GM18870 (cell line): ENCODE data around the gene ICAM2.

Source experiments
- ATAC-seq: cut with Tn5 transposase; IDR thresholded peaks from one replicate; pipeline ENCODE4 v1.9.1; 2021; ENCODE audit warnings: moderate library complexity; ENCODE audit not compliant: unreplicated experiment

ICAM2 gene

GRCh38 chr17:63978272-63979200 is 41.9 kb downstream of the ICAM2 start:
- no peak for ATAC-seq

- ATAC-seq = no peak
These were observed 43.7 kb downstream of the ICAM2 start for GRCh38 chr17:63976702-63977101.

GRCh38 chr17:63975541-63976092 is 44.8 kb downstream of the ICAM2 start:
- ATAC-seq = no peak

GRCh38 chr17:63974594-63975192 is 45.7 kb downstream of the ICAM2 start:
- no peak for ATAC-seq

- no peak for ATAC-seq
These were observed 46.4 kb downstream of the ICAM2 start for GRCh38 chr17:63973930-63974593.

- no peak for ATAC-seq
These were observed 47.2 kb downstream of the ICAM2 start for GRCh38 chr17:63973247-63973646.

GRCh38 chr17:63972796-63973195 is 47.6 kb downstream of the ICAM2 start, which contains the start of gene SCN4A:
Gene SCN4A (minus strand): TSS chr17:63972918. CDS start chr17:63972841, 77 bp downstream.
- no peak for ATAC-seq

GRCh38 chr17:63969278-63969677 is 51.2 kb downstream of the ICAM2 start:
- ATAC-seq = no peak

GRCh38 chr17:63967953-63968352 is 52.5 kb downstream of the ICAM2 start:
- ATAC-seq = no peak

GRCh38 chr17:63966646-63967264 is 53.7 kb downstream of the ICAM2 start:
- ATAC-seq = no peak

GRCh38 chr17:63963123-63963522 is 57.3 kb downstream of the ICAM2 start:
- ATAC-seq = no peak

GRCh38 chr17:63962298-63962744 is 58.1 kb downstream of the ICAM2 start:
- no peak for ATAC-seq

- ATAC-seq = no peak
These were observed 58.8 kb downstream of the ICAM2 start for GRCh38 chr17:63961355-63962212.

GRCh38 chr17:63960430-63960829 is 60.0 kb downstream of the ICAM2 start:
- ATAC-seq = no peak

GRCh38 chr17:63960006-63960405 is 60.4 kb downstream of the ICAM2 start:
- ATAC-seq = no peak

GRCh38 chr17:63956296-63956920 is 64.0 kb downstream of the ICAM2 start:
- ATAC-seq = no peak

GRCh38 chr17:63955791-63956190 is 64.6 kb downstream of the ICAM2 start:
- no peak for ATAC-seq

- no peak for ATAC-seq
These were observed 65.2 kb downstream of the ICAM2 start for GRCh38 chr17:63955232-63955631.

GRCh38 chr17:63954402-63955063 is 65.9 kb downstream of the ICAM2 start:
- no peak for ATAC-seq
